ENCODE results near the gene GLG1.
"Not testable (repeated sequence)": the region's sequence is repeated elsewhere in the genome, so short reads cannot be mapped to it uniquely, and the experiment has no call there.

GLG1 gene

GRCh38 chr16:74560912-74561311 lies 46.0 kb downstream of the GLG1 start:
- H3K27ac ChIP-seq (ENCODE audit: low read depth, low read length, severe bottlenecking) = no peak overlapping the region
- 88 to 97% methylated on average over 3 of the region's 3 CpGs for WGBS, 2 experiments (ENCODE audit: insufficient coverage in 2 of 2)

GRCh38 chr16:74558873-74559272 lies 48.0 kb downstream of the GLG1 start:
- Histone ChIP-seq H3K9me3 (ENCODE audit: control insufficient read depth, low read length) (no peaks in the 10 kb centered on the region), H3K36me3 (ENCODE audit: control insufficient read depth, insufficient read depth, low read length) (peaks cover 5% of the 10 kb centered on the region), H3K4me3 (ENCODE audit: extremely low read depth, insufficient read depth, low read length, poor library complexity, severe bottlenecking) (no peak overlapping the region), H3K4me1 (ENCODE audit: control insufficient read depth, insufficient read depth, low read length, poor library complexity, severe bottlenecking) (no peaks in the 10 kb centered on the region), H3K27ac (ENCODE audit: low read depth, low read length, severe bottlenecking) (no peak overlapping the region)
- WGBS, 2 experiments (ENCODE audit: insufficient coverage in 2 of 2) = 76 to 80% methylated on average over 4 of the region's 4 CpGs

More at GRCh38 chr16:74560912-74561311, 46.0 kb downstream of the GLG1 start:
- Histone ChIP-seq H3K4me3 (ENCODE audit: extremely low read depth, insufficient read depth, low read length, poor library complexity, severe bottlenecking) (no peak overlapping the region), H3K36me3 (ENCODE audit: control insufficient read depth, insufficient read depth, low read length) (peaks cover 5% of the 10 kb centered on the region), H3K4me1 (ENCODE audit: control insufficient read depth, insufficient read depth, low read length, poor library complexity, severe bottlenecking) (no peaks in the 10 kb centered on the region), H3K9me3 (ENCODE audit: control insufficient read depth, low read length) (no peaks in the 10 kb centered on the region)

GRCh38 chr16:74557275-74557674 lies 49.6 kb downstream of the GLG1 start:
- Histone ChIP-seq H3K9me3 (ENCODE audit: control insufficient read depth, low read length) (no peaks in the 10 kb centered on the region), H3K4me1 (ENCODE audit: control insufficient read depth, insufficient read depth, low read length, poor library complexity, severe bottlenecking) (no peaks in the 10 kb centered on the region), H3K4me3 (ENCODE audit: extremely low read depth, insufficient read depth, low read length, poor library complexity, severe bottlenecking) (no peak overlapping the region), H3K36me3 (ENCODE audit: control insufficient read depth, insufficient read depth, low read length) (no peaks in the 10 kb centered on the region), H3K27ac (ENCODE audit: low read depth, low read length, severe bottlenecking) (no peak overlapping the region)
- WGBS, 2 experiments (ENCODE audit: insufficient coverage in 2 of 2) = 92 to 100% methylated on average over 1 of the region's 1 CpG

GRCh38 chr16:74556375-74556922 lies 50.5 kb downstream of the GLG1 start:
- Histone ChIP-seq H3K27ac (ENCODE audit: low read depth, low read length, severe bottlenecking) (no peak overlapping the region), H3K4me1 (ENCODE audit: control insufficient read depth, insufficient read depth, low read length, poor library complexity, severe bottlenecking) (no peaks in the 10 kb centered on the region), H3K9me3 (ENCODE audit: control insufficient read depth, low read length) (no peaks in the 10 kb centered on the region), H3K4me3 (ENCODE audit: extremely low read depth, insufficient read depth, low read length, poor library complexity, severe bottlenecking) (no peak overlapping the region), H3K36me3 (ENCODE audit: control insufficient read depth, insufficient read depth, low read length) (no peaks in the 10 kb centered on the region)
- WGBS, 2 experiments (ENCODE audit: insufficient coverage in 2 of 2) = 89% methylated on average over 1 of the region's 1 CpG; no CpG with 5 or more reads in 1 of the 2 experiments

GRCh38 chr16:74552357-74552756 lies 54.6 kb downstream of the GLG1 start:
- 100% methylated on average over 1 of the region's 6 CpGs; no CpG with 5 or more reads in 1 of the 2 experiments for WGBS, 2 experiments (ENCODE audit: insufficient coverage in 2 of 2)

GRCh38 chr16:74550227-74551019 lies 56.5 kb downstream of the GLG1 start:
- not testable (repeated sequence) for H3K9me3 ChIP-seq (ENCODE audit: control insufficient read depth, low read length); H3K27ac ChIP-seq (ENCODE audit: low read depth, low read length, severe bottlenecking); H3K4me3 ChIP-seq (ENCODE audit: extremely low read depth, insufficient read depth, low read length, poor library complexity, severe bottlenecking); H3K36me3 ChIP-seq (ENCODE audit: control insufficient read depth, insufficient read depth, low read length); H3K4me1 ChIP-seq (ENCODE audit: control insufficient read depth, insufficient read depth, low read length, poor library complexity, severe bottlenecking)
- WGBS, 2 experiments (ENCODE audit: insufficient coverage in 2 of 2) = no CpG with 5 or more reads among the region's 7 CpGs

More at GRCh38 chr16:74552357-74552756, 54.6 kb downstream of the GLG1 start:
- H3K4me3 ChIP-seq (ENCODE audit: extremely low read depth, insufficient read depth, low read length, poor library complexity, severe bottlenecking); H3K27ac ChIP-seq (ENCODE audit: low read depth, low read length, severe bottlenecking); H3K4me1 ChIP-seq (ENCODE audit: control insufficient read depth, insufficient read depth, low read length, poor library complexity, severe bottlenecking); H3K9me3 ChIP-seq (ENCODE audit: control insufficient read depth, low read length); H3K36me3 ChIP-seq (ENCODE audit: control insufficient read depth, insufficient read depth, low read length): not testable (repeated sequence)

- not testable (repeated sequence) for H3K9me3 ChIP-seq (ENCODE audit: control insufficient read depth, low read length); H3K4me3 ChIP-seq (ENCODE audit: extremely low read depth, insufficient read depth, low read length, poor library complexity, severe bottlenecking); H3K36me3 ChIP-seq (ENCODE audit: control insufficient read depth, insufficient read depth, low read length); H3K27ac ChIP-seq (ENCODE audit: low read depth, low read length, severe bottlenecking); H3K4me1 ChIP-seq (ENCODE audit: control insufficient read depth, insufficient read depth, low read length, poor library complexity, severe bottlenecking)
- WGBS, 2 experiments (ENCODE audit: insufficient coverage in 2 of 2) = 86 to 100% methylated on average over 1 of the region's 4 CpGs
Observed at GRCh38 chr16:74546112-74546511, 60.8 kb downstream of the GLG1 start.

- H3K9me3 ChIP-seq (ENCODE audit: control insufficient read depth, low read length) = not testable (repeated sequence)
- no CpG with 5 or more reads among the region's 3 CpGs for WGBS, 2 experiments (ENCODE audit: insufficient coverage in 2 of 2)
Observed at GRCh38 chr16:74542911-74543578, 63.9 kb downstream of the GLG1 start.

GRCh38 chr16:74540663-74541062 lies 66.3 kb downstream of the GLG1 start:
- H3K27ac ChIP-seq (ENCODE audit: low read depth, low read length, severe bottlenecking); H3K4me3 ChIP-seq (ENCODE audit: extremely low read depth, insufficient read depth, low read length, poor library complexity, severe bottlenecking); H3K4me1 ChIP-seq (ENCODE audit: control insufficient read depth, insufficient read depth, low read length, poor library complexity, severe bottlenecking); H3K9me3 ChIP-seq (ENCODE audit: control insufficient read depth, low read length); H3K36me3 ChIP-seq (ENCODE audit: control insufficient read depth, insufficient read depth, low read length): not testable (repeated sequence)
- 87% methylated on average over 2 of the region's 6 CpGs; no CpG with 5 or more reads in 1 of the 2 experiments for WGBS, 2 experiments (ENCODE audit: insufficient coverage in 2 of 2)

More at GRCh38 chr16:74542911-74543578, 63.9 kb downstream of the GLG1 start:
- H3K4me3 ChIP-seq (ENCODE audit: extremely low read depth, insufficient read depth, low read length, poor library complexity, severe bottlenecking); H3K27ac ChIP-seq (ENCODE audit: low read depth, low read length, severe bottlenecking); H3K36me3 ChIP-seq (ENCODE audit: control insufficient read depth, insufficient read depth, low read length); H3K4me1 ChIP-seq (ENCODE audit: control insufficient read depth, insufficient read depth, low read length, poor library complexity, severe bottlenecking): not testable (repeated sequence)

GRCh38 chr16:74538801-74539200 lies 68.1 kb downstream of the GLG1 start:
- H3K36me3 ChIP-seq (ENCODE audit: control insufficient read depth, insufficient read depth, low read length); H3K9me3 ChIP-seq (ENCODE audit: control insufficient read depth, low read length); H3K4me3 ChIP-seq (ENCODE audit: extremely low read depth, insufficient read depth, low read length, poor library complexity, severe bottlenecking); H3K4me1 ChIP-seq (ENCODE audit: control insufficient read depth, insufficient read depth, low read length, poor library complexity, severe bottlenecking); H3K27ac ChIP-seq (ENCODE audit: low read depth, low read length, severe bottlenecking): not testable (repeated sequence)
- no CpG with 5 or more reads among the region's 3 CpGs for WGBS, 2 experiments (ENCODE audit: insufficient coverage in 2 of 2)

GRCh38 chr16:74537746-74538145 lies 69.2 kb downstream of the GLG1 start:
- not testable (repeated sequence) for H3K36me3 ChIP-seq (ENCODE audit: control insufficient read depth, insufficient read depth, low read length); H3K27ac ChIP-seq (ENCODE audit: low read depth, low read length, severe bottlenecking); H3K4me3 ChIP-seq (ENCODE audit: extremely low read depth, insufficient read depth, low read length, poor library complexity, severe bottlenecking); H3K4me1 ChIP-seq (ENCODE audit: control insufficient read depth, insufficient read depth, low read length, poor library complexity, severe bottlenecking); H3K9me3 ChIP-seq (ENCODE audit: control insufficient read depth, low read length)
- no CpG with 5 or more reads among the region's 1 CpG for whole genome bisulfite sequencing, 2 experiments (ENCODE audit: insufficient coverage in 2 of 2)

Data from mesodermal cell (in vitro differentiated cells).